IPS-20b (cell line): Measurements from ENCODE around the gene DRG1.
A peak's percentile ranks its signal among the peaks of the same experiment; 100 is the strongest.
"Not testable (repeated sequence)": the region's sequence is repeated elsewhere in the genome, so short reads cannot be mapped to it uniquely, and the experiment has no call there.

Experiments
- H3K27ac ChIP-seq: one replicate; pipeline ENCODE4 v1.5.1; 2013; ENCODE audit warnings: low read length
- H3K27me3 ChIP-seq: 2 replicates; pipeline ENCODE4 v1.6.1; 2013; ENCODE audit warnings: mild to moderate bottlenecking, low read length, inconsistent platforms; ENCODE audit not compliant: insufficient read depth
- H3K36me3 ChIP-seq: 2 replicates; pipeline ENCODE4 v1.6.1; 2013; ENCODE audit warnings: low read depth, mild to moderate bottlenecking, inconsistent platforms, low read length, moderate library complexity; ENCODE audit not compliant: insufficient read depth
- H3K4me1 ChIP-seq: 2 replicates; pipeline ENCODE4 v1.6.1; 2013; ENCODE audit warnings: mild to moderate bottlenecking, control low read depth, inconsistent platforms, low read length, moderate library complexity; ENCODE audit not compliant: insufficient read depth
- H3K4me3 ChIP-seq: 2 replicates; pipeline ENCODE4 v1.5.1; 2013; ENCODE audit warnings: mild to moderate bottlenecking, low read length, inconsistent platforms
- H3K9ac ChIP-seq: 2 replicates; pipeline ENCODE4 v1.6.1; 2013; ENCODE audit warnings: low read depth, mild to moderate bottlenecking, inconsistent platforms, low read length, moderate library complexity
- H3K9me3 ChIP-seq: 2 replicates; pipeline ENCODE4 v1.6.1; 2013; ENCODE audit warnings: mild to moderate bottlenecking, low read depth, low read length, inconsistent platforms; ENCODE audit not compliant: insufficient read depth

Gene DRG1

DNA sequence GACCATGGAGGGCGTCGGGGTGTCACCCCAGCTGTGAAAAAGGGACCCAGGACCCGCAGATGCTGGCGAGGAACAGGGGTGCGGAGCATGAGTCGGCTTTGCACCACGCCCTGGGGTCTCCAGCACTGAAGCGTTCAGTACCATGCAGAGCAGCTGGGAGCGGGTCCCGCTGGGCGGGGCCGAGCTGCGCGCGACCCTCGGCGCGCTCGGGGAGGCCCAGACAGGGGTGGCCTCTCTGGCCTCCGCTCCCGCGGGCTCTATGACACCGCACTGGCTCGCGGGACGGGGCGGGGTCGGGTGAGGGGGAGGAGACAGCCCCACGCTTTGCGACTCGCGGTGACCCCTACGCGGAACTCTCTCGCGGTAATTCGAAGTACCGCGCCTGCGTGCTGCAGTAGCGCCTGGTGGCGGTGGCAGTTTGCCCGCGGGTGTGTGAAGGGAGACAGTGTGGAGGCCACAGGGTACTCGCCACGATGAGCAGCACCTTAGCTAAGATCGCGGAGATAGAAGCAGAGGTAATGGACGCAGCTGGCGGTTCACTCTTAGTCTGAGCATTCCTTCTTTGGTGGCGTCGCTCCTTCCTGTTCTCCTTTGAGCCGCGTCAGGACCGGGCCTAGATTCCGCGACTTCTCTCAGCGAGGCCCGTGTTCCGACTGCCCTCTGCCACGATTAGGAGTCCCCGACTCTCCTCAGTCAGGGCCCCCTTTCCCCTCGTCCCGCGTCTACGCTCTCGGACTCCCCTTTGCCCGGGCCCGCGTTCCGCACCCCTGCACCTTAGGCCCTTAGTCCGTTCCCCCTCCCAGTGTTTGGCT is at the start of gene DRG1:
Gene DRG1 (plus strand): TSS at position 394 of the 812 bp plus-strand sequence. CDS start 80 bp downstream, at position 474.
- H3K9ac ChIP-seq, result peak within 1 kb of the TSS; percentile 97
- peaks cover 4% of the 10 kb centered on the region for H3K4me1 ChIP-seq
- no peaks in the 10 kb centered on the region for H3K27me3 ChIP-seq
- H3K27ac ChIP-seq, result peak within 1 kb of the TSS; percentile 54
- peaks cover 26% of the 10 kb centered on the region for H3K36me3 ChIP-seq
- H3K4me3 ChIP-seq, result peak within 1 kb of the TSS; percentile 95
- no peaks in the 10 kb centered on the region for H3K9me3 ChIP-seq

DNA sequence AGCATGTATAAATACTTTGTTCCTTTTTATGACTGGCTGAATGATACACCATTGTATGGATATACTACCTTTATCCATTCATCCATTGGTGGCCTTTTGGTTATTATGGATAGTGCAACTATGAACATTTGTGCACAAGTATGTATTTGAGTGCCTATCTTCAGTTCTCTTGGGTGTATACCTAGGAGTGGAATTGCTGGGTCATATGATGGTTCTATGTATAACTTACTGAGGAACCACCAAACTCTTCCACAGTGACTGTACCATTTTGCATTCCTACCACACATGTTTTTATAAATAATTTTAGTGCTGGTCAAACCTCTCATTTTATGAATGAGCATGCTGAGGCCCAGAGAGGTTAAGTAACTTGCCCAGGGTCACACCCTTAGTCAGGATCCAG is 49.4 kb upstream of the DRG1 start:
- Histone ChIP-seq H3K27ac (no peak overlapping the region), H3K36me3 (no peaks in the 10 kb centered on the region), H3K27me3 (no peaks in the 10 kb centered on the region), H3K9ac (no peak overlapping the region), H3K4me1 (no peaks in the 10 kb centered on the region; the same call in 1 of the 2 replicates), H3K9me3 (no peaks in the 10 kb centered on the region), H3K4me3 (no peak overlapping the region)

GRCh38 chr22:31350410-31350863 is 49.0 kb upstream of the DRG1 start:
- Histone ChIP-seq H3K4me3 (no peak overlapping the region), H3K36me3 (no peaks in the 10 kb centered on the region), H3K4me1 (no peaks in the 10 kb centered on the region; the same call in 1 of the 2 replicates), H3K9ac (no peak overlapping the region), H3K27me3 (no peaks in the 10 kb centered on the region), H3K27ac (no peak overlapping the region), H3K9me3 (no peaks in the 10 kb centered on the region)

- Histone ChIP-seq H3K9ac (no peak overlapping the region), H3K36me3 (no peaks in the 10 kb centered on the region), H3K4me3 (no peak overlapping the region), H3K27ac (no peak overlapping the region), H3K27me3 (no peaks in the 10 kb centered on the region), H3K9me3 (no peaks in the 10 kb centered on the region), H3K4me1 (no peaks in the 10 kb centered on the region; the same call in 1 of the 2 replicates)
Observed at GRCh38 chr22:31354515-31354914, 44.9 kb upstream of the DRG1 start.

DNA sequence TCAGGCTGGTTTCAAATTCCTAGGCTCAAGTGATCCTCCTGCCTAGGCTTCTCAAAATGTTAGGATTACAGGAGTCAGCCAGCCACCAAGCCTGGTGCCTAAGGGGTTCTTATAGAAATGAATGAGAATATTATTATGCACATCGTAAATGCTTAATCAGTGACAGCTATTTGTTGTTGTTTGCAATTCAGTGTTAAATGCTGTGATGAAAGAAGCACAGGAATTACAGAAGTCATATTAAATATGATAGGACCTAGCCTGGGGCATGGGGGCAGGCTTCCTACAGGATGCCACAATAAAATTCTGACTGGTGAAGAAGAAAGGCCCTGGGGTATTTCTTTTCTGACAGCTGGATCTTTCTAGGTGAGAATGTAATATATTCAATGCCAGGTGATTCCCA is 39.4 kb upstream of the DRG1 start:
- Histone ChIP-seq H3K4me3 (no peak overlapping the region), H3K4me1 (no peaks in the 10 kb centered on the region), H3K9me3 (no peaks in the 10 kb centered on the region), H3K36me3 (no peaks in the 10 kb centered on the region), H3K9ac (no peak overlapping the region), H3K27me3 (no peaks in the 10 kb centered on the region), H3K27ac (no peak overlapping the region)

- H3K4me3 ChIP-seq, result no peak overlapping the region
- no peak overlapping the region for H3K9ac ChIP-seq
- H3K27me3 ChIP-seq, result no peaks in the 10 kb centered on the region
- no peak overlapping the region for H3K27ac ChIP-seq
- H3K4me1 ChIP-seq, result no peaks in the 10 kb centered on the region
- H3K9me3 ChIP-seq, result no peaks in the 10 kb centered on the region
- H3K36me3 ChIP-seq, result no peaks in the 10 kb centered on the region
Observed at GRCh38 chr22:31361743-31362142, 37.7 kb upstream of the DRG1 start.

- Histone ChIP-seq H3K27ac (no peak overlapping the region), H3K36me3 (no peaks in the 10 kb centered on the region), H3K4me1 (no peaks in the 10 kb centered on the region), H3K4me3 (no peak overlapping the region), H3K9me3 (no peaks in the 10 kb centered on the region), H3K27me3 (no peaks in the 10 kb centered on the region), H3K9ac (no peak overlapping the region)
Observed at GRCh38 chr22:31363885-31364465, 35.4 kb upstream of the DRG1 start.

DNA sequence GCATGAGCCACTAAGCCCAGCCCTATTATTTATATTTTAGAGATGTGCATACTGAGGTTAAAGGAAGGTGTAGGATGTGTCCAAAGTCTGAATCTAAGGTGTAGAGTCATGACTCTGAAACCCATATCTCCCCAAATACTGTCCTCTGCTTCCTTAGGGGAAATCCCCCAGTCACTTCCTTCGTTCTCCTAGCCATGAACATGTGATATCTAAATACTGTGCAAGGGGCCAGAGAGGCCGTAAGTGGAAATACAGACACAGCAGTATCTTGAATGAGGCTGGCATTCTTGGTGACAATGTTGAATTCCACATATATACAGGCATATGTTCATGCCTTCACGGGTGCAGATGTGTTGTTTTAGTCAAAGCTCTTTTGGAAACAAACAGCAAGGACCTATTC is 32.0 kb upstream of the DRG1 start:
- Histone ChIP-seq H3K27me3 (no peaks in the 10 kb centered on the region), H3K9ac (no peak overlapping the region), H3K4me1 (no peaks in the 10 kb centered on the region), H3K27ac (no peak overlapping the region), H3K36me3 (no peaks in the 10 kb centered on the region), H3K4me3 (no peak overlapping the region), H3K9me3 (no peaks in the 10 kb centered on the region)

DNA sequence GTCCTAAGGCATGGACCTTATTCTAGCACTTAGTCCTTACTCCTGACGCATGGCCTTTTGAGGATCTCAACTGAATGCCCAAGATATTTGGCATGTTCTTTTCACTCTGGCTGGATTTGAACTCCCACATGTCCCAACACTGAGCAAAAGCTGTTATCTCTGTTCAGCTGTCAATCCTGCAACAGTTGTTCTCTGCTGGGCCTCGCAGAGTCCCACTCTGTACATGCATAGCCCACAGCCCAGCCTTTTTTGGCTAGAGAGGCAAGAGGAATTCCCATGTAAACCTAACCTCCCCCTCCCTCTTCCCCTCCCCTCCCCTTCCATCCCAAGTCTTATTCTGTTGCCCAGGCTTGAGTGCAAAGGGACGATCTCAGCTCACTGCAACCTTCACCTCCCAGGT is 21.8 kb upstream of the DRG1 start:
- no peaks in the 10 kb centered on the region for H3K36me3 ChIP-seq
- no peaks in the 10 kb centered on the region for H3K4me1 ChIP-seq
- no peaks in the 10 kb centered on the region for H3K9me3 ChIP-seq
- H3K27ac ChIP-seq, result no peak overlapping the region
- no peak overlapping the region for H3K4me3 ChIP-seq
- H3K9ac ChIP-seq, result no peak overlapping the region
- H3K27me3 ChIP-seq, result no peaks in the 10 kb centered on the region

DNA sequence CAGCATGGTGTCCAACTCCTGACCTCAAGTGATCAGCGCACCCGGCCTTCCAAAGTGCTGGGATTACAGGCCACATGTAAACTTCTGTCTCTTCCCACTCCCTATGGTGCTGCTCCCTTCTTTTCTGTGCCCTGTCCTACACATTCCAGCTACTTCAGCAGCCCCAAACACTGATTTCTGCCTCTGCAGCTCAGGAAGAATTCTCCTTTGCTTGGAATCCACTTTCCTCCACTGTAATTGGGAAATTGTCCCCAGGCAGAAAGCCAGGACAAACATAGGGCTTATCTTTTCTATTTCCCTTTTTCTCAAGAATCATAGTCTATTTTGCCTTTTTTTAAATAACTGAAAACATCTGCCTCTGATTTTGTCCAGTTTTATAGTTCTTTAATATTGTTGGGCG is 21.3 kb upstream of the DRG1 start:
- Histone ChIP-seq H3K4me3 (no peak overlapping the region), H3K36me3 (no peaks in the 10 kb centered on the region), H3K9ac (no peak overlapping the region), H3K27me3 (no peaks in the 10 kb centered on the region), H3K9me3 (no peaks in the 10 kb centered on the region), H3K4me1 (no peaks in the 10 kb centered on the region), H3K27ac (no peak overlapping the region)

DNA sequence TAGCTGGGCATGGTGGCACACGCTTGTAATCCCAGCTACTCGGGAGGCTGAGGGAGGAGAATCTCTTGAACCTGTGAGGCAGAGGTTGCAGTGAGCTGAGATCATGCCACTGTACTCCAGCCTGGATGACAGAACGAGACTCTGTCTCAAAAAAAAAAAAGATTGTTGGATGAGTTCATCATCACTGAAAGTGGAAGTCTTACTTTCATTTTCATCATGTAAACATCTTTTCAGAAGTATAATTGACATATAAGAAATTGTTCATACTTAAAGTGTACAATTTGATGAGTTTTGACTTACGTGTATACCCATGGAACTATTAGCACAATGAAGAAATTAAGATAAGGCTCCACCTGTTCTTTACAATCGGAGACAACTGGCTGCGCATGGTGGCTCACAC is 20.8 kb upstream of the DRG1 start:
- H3K9me3 ChIP-seq, H3K27me3 ChIP-seq, H3K9ac ChIP-seq, H3K4me1 ChIP-seq, H3K27ac ChIP-seq, H3K36me3 ChIP-seq, H3K4me3 ChIP-seq: not testable (repeated sequence)

- Histone ChIP-seq H3K27me3 (no peaks in the 10 kb centered on the region), H3K36me3 (no peaks in the 10 kb centered on the region), H3K9ac (no peak overlapping the region), H3K27ac (no peak overlapping the region), H3K4me1 (peaks cover 4% of the 10 kb centered on the region; the same call in 1 of the 2 replicates), H3K4me3 (no peak overlapping the region), H3K9me3 (no peaks in the 10 kb centered on the region)
Observed at GRCh38 chr22:31393893-31394292, 5.5 kb upstream of the DRG1 start.
